Testis (tissue), 2 donors: ENCODE measurements around the gene WRAP73.

ENCODE experiments used
- POLR2A ChIP-seq: fragments of 450-650 bp; IDR thresholded peaks from one replicate; pipeline ENCODE4 v1.6.1; 2017; ENCODE audit warnings: antibody characterized with exemption, mild to moderate bottlenecking, moderate library complexity
- TF ChIP-seq, protein P1 (sequence below), 3 experiments: fragments of 450-650 bp in 2 of 3; fragments of 200-600 bp in 1 of 3; sonication (generic) in 1 of 3; IDR thresholded peaks; one replicate each; pipeline ENCODE4 v1.5.1; 2016 to 2019; ENCODE audit warnings: antibody characterized with exemption in 3 of 3, mild to moderate bottlenecking in 2 of 3, moderate library complexity in 1 of 3

DNA sequence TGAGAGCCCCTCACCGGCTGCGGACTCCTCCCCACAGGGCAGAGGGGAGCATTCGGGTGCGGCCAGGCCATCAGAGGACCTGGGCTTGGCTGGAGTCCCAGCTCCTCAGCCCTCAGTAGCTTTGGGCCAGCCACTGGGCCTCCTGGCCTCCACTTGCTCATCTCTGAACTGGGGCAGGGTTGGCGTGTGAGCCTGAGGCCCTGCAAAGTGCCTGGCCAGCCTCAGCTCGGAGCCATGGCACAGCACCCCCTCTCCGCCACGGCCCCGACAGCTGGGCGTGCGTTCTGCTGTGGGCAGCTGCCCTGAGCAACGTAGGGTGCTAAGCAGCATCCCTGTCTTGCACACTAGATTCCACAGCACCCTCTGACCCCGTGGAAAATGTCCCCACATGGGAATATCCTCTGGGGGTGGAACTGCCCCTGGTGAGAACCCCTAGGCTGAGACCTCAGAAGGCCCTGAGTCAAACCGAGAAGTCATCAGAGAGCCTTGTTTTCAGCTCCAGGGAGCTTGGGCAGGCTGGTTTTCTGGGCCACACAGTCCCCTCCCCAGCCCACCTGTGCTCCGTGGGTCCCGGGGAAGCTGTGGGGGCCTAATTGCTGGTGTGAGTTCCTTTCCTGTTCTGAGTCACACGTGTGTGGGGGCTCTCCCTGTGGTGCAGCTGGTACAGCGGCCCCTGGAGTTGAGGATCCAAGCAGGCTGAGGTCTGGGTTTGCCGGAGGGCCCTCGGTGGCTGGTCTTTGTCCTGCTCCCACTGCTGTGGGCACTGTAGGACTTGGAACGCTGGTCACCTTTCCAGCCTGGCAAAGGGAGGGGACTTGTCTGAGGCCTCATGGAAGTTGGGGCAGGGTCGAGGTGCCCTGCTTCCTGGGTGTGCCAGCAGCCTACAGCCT is 26.9 kb upstream of the WRAP73 start:
- TF ChIP-seq, protein P1, sequence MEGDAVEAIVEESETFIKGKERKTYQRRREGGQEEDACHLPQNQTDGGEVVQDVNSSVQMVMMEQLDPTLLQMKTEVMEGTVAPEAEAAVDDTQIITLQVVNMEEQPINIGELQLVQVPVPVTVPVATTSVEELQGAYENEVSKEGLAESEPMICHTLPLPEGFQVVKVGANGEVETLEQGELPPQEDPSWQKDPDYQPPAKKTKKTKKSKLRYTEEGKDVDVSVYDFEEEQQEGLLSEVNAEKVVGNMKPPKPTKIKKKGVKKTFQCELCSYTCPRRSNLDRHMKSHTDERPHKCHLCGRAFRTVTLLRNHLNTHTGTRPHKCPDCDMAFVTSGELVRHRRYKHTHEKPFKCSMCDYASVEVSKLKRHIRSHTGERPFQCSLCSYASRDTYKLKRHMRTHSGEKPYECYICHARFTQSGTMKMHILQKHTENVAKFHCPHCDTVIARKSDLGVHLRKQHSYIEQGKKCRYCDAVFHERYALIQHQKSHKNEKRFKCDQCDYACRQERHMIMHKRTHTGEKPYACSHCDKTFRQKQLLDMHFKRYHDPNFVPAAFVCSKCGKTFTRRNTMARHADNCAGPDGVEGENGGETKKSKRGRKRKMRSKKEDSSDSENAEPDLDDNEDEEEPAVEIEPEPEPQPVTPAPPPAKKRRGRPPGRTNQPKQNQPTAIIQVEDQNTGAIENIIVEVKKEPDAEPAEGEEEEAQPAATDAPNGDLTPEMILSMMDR (IDR thresholded peaks at IDR 0.05), result no peak
- no peak for TF ChIP-seq POLR2A
